Karpas-422 (cell line): Measurements from ENCODE around the gene EVL. TPM values are rescaled to one million over a fixed set of nuclear protein-coding genes. Genes with fewer than 3 reads are reported as not detected.

ENCODE experiments used
- DNase-seq: peaks from one replicate; pipeline ENCODE4 v3.0.0-alpha.2; 2015
- H2AFZ ChIP-seq: fragments of 200-600 bp; sonication (generic); 2 replicates; pipeline ENCODE4 v1.6.1; 2014; ENCODE audit warnings: antibody characterized with exemption, low read length, mixed read lengths
- H3K27ac ChIP-seq: fragments of 200-600 bp; sonication (generic); 2 replicates; pipeline ENCODE4 v1.5.1; 2014; ENCODE audit warnings: mild to moderate bottlenecking, low read length, moderate library complexity
- H3K27me3 ChIP-seq: fragments of 200-600 bp; sonication (generic); 2 replicates; pipeline ENCODE4 v1.6.1; 2014; ENCODE audit warnings: low read length, mixed read lengths
- H3K36me3 ChIP-seq: fragments of 200-600 bp; sonication (generic); 2 replicates; pipeline ENCODE4 v1.6.1; 2014; ENCODE audit warnings: low read length, mixed read lengths; ENCODE audit not compliant: insufficient read depth
- H3K4me1 ChIP-seq: fragments of 200-600 bp; sonication (generic); 2 replicates; pipeline ENCODE4 v1.6.1; 2014; ENCODE audit warnings: mild to moderate bottlenecking, low read length, mixed read lengths
- H3K4me2 ChIP-seq: fragments of 200-600 bp; sonication (generic); 2 replicates; pipeline ENCODE4 v1.6.1; 2014; ENCODE audit warnings: low read length, low read depth, mild to moderate bottlenecking; ENCODE audit not compliant: poor library complexity, severe bottlenecking
- H3K4me3 ChIP-seq: fragments of 200-600 bp; sonication (generic); 2 replicates; pipeline ENCODE4 v1.5.1; 2014; ENCODE audit warnings: mild to moderate bottlenecking, antibody characterized with exemption, low read length, mixed read lengths
- H3K79me2 ChIP-seq: fragments of 200-600 bp; sonication (generic); 2 replicates; pipeline ENCODE4 v1.6.1; 2014; ENCODE audit warnings: mild to moderate bottlenecking, low read length, mixed read lengths
- H3K9ac ChIP-seq: fragments of 200-600 bp; sonication (generic); 2 replicates; pipeline ENCODE4 v1.6.0; 2014; ENCODE audit warnings: low read length
- H3K9me2 ChIP-seq: fragments of 200-600 bp; sonication (generic), shearing (Covaris generic); replicated peaks from 2 replicates; pipeline ENCODE4 v1.6.0; 2014; ENCODE audit warnings: mild to moderate bottlenecking, low read length, moderate library complexity; ENCODE audit not compliant: insufficient read depth
- H3K9me3 ChIP-seq: fragments of 300-700, 200-600 bp; sonication (generic); 2 replicates; pipeline ENCODE4 v1.6.1; 2014; ENCODE audit warnings: low read length, mixed read lengths
- H4K20me1 ChIP-seq: fragments of 200-600 bp; sonication (generic); 2 replicates; pipeline ENCODE4 v1.6.1; 2014; ENCODE audit warnings: mild to moderate bottlenecking, antibody characterized with exemption, low read length, low read depth; ENCODE audit not compliant: insufficient read depth
- total RNA-seq: library from RNA; depleted of rRNA; stranded (reverse); fragments of >200 nt; shearing (Covaris generic); gene quantifications from 2 replicates; pipeline ENCODE4 v1.2.3, GENCODE V29; 2014; ENCODE audit warnings: low replicate concordance

Gene EVL
- total RNA-seq, 1 experiment from 2014 or later: 3.5 TPM

- Histone ChIP-seq H3K4me1 (no peaks in the 10 kb centered on the region), H2AFZ (no peak overlapping the region), H3K9me3 (no peaks in the 10 kb centered on the region), H3K27me3 (no peaks in the 10 kb centered on the region), H3K4me2 (no peak overlapping the region), H3K9ac (no peak overlapping the region), H4K20me1 (no peaks in the 10 kb centered on the region), H3K36me3 (no peaks in the 10 kb centered on the region), H3K27ac (no peak overlapping the region), H3K79me2 (no peaks in the 10 kb centered on the region), H3K9me2 (no peaks in the 10 kb centered on the region), H3K4me3 (no peak overlapping the region)
- DNase-seq: no peak
Measured at GRCh38 chr14:100078997-100079725, 13.9 kb downstream of the EVL start.

- Histone ChIP-seq H3K79me2 (no peaks in the 10 kb centered on the region), H4K20me1 (no peaks in the 10 kb centered on the region), H3K9me3 (no peaks in the 10 kb centered on the region), H3K9me2 (no peaks in the 10 kb centered on the region), H3K4me1 (no peaks in the 10 kb centered on the region), H3K4me2 (no peak overlapping the region), H3K27me3 (no peaks in the 10 kb centered on the region), H2AFZ (no peak overlapping the region), H3K36me3 (no peaks in the 10 kb centered on the region), H3K4me3 (no peak overlapping the region), H3K9ac (no peak overlapping the region), H3K27ac (no peak overlapping the region)
- DNase-seq: no peak
Measured at GRCh38 chr14:100079726-100080005, 14.4 kb downstream of the EVL start.

- Histone ChIP-seq H3K4me3 (no peak overlapping the region), H3K9me2 (no peaks in the 10 kb centered on the region), H3K27ac (no peak overlapping the region), H3K4me2 (no peak overlapping the region), H3K79me2 (no peaks in the 10 kb centered on the region), H4K20me1 (no peaks in the 10 kb centered on the region), H3K4me1 (no peaks in the 10 kb centered on the region), H3K36me3 (no peaks in the 10 kb centered on the region), H2AFZ (no peak overlapping the region), H3K27me3 (no peaks in the 10 kb centered on the region), H3K9ac (no peak overlapping the region), H3K9me3 (no peaks in the 10 kb centered on the region)
- DNase-seq: no peak
Measured at GRCh38 chr14:100080206-100080605, 15.0 kb downstream of the EVL start.

GRCh38 chr14:100081997-100082625 lies 16.9 kb downstream of the EVL start:
- Histone ChIP-seq H3K79me2 (no peaks in the 10 kb centered on the region), H3K9ac (no peak overlapping the region), H4K20me1 (no peaks in the 10 kb centered on the region), H3K9me3 (no peaks in the 10 kb centered on the region), H3K4me1 (no peaks in the 10 kb centered on the region), H3K9me2 (no peaks in the 10 kb centered on the region), H3K4me2 (no peak overlapping the region), H3K27me3 (no peaks in the 10 kb centered on the region), H2AFZ (no peak overlapping the region), H3K4me3 (no peak overlapping the region), H3K27ac (no peak overlapping the region), H3K36me3 (no peaks in the 10 kb centered on the region)
- DNase-seq: no peak

- no peak overlapping the region for H3K4me3 ChIP-seq
- no peaks in the 10 kb centered on the region for H3K27me3 ChIP-seq
- no peak overlapping the region for H3K9ac ChIP-seq
- H3K79me2 ChIP-seq: no peaks in the 10 kb centered on the region
- no peak for DNase-seq
- H3K27ac ChIP-seq: no peak overlapping the region
- no peaks in the 10 kb centered on the region for H3K4me1 ChIP-seq
- no peaks in the 10 kb centered on the region for H3K9me3 ChIP-seq
- H2AFZ ChIP-seq: no peak overlapping the region
- H3K36me3 ChIP-seq: no peaks in the 10 kb centered on the region
- H3K9me2 ChIP-seq: no peaks in the 10 kb centered on the region
- no peak overlapping the region for H3K4me2 ChIP-seq
- H4K20me1 ChIP-seq: no peaks in the 10 kb centered on the region
Measured at GRCh38 chr14:100082723-100083122, 17.5 kb downstream of the EVL start.

GRCh38 chr14:100083706-100084105 lies 18.5 kb downstream of the EVL start:
- no peak overlapping the region for H3K4me2 ChIP-seq
- H3K27ac ChIP-seq: no peak overlapping the region
- no peaks in the 10 kb centered on the region for H3K36me3 ChIP-seq
- H3K27me3 ChIP-seq: no peaks in the 10 kb centered on the region
- no peaks in the 10 kb centered on the region for H4K20me1 ChIP-seq
- no peak overlapping the region for H2AFZ ChIP-seq
- H3K4me3 ChIP-seq: no peak overlapping the region
- H3K9me3 ChIP-seq: no peaks in the 10 kb centered on the region
- H3K9ac ChIP-seq: no peak overlapping the region
- H3K79me2 ChIP-seq: no peaks in the 10 kb centered on the region
- DNase-seq: no peak
- no peaks in the 10 kb centered on the region for H3K9me2 ChIP-seq
- no peaks in the 10 kb centered on the region for H3K4me1 ChIP-seq

- H3K4me1 ChIP-seq: no peaks in the 10 kb centered on the region
- DNase-seq: no peak
- no peak overlapping the region for H2AFZ ChIP-seq
- H4K20me1 ChIP-seq: no peaks in the 10 kb centered on the region
- H3K36me3 ChIP-seq: no peaks in the 10 kb centered on the region
- no peaks in the 10 kb centered on the region for H3K9me2 ChIP-seq
- no peak overlapping the region for H3K4me2 ChIP-seq
- no peaks in the 10 kb centered on the region for H3K79me2 ChIP-seq
- H3K9ac ChIP-seq: no peak overlapping the region
- no peak overlapping the region for H3K27ac ChIP-seq
- no peaks in the 10 kb centered on the region for H3K27me3 ChIP-seq
- H3K4me3 ChIP-seq: no peak overlapping the region
- no peaks in the 10 kb centered on the region for H3K9me3 ChIP-seq
Measured at GRCh38 chr14:100084591-100084990, 19.4 kb downstream of the EVL start.

- no peak overlapping the region for H2AFZ ChIP-seq
- H3K4me1 ChIP-seq: no peaks in the 10 kb centered on the region
- no peak overlapping the region for H3K27ac ChIP-seq
- H3K9me2 ChIP-seq: no peaks in the 10 kb centered on the region
- H3K4me2 ChIP-seq: no peak overlapping the region
- H3K4me3 ChIP-seq: no peak overlapping the region
- no peaks in the 10 kb centered on the region for H4K20me1 ChIP-seq
- DNase-seq: no peak
- no peaks in the 10 kb centered on the region for H3K36me3 ChIP-seq
- no peak overlapping the region for H3K9ac ChIP-seq
- H3K9me3 ChIP-seq: no peaks in the 10 kb centered on the region
- no peaks in the 10 kb centered on the region for H3K79me2 ChIP-seq
- H3K27me3 ChIP-seq: no peaks in the 10 kb centered on the region
Measured at GRCh38 chr14:100085462-100085861, 20.2 kb downstream of the EVL start.
